SH-SY5Y (cell line): Measurements from ENCODE around the gene CRMP1.

Experiments used
- GATA2 ChIP-seq: IDR thresholded peaks from 2 replicates; pipeline ENCODE4 v1.6.1; 2011; ENCODE audit warnings: mild to moderate bottlenecking, low read depth, low read length
- GATA3 ChIP-seq: IDR thresholded peaks from 2 replicates; pipeline ENCODE4 v1.6.1; 2011; ENCODE audit warnings: low read depth, mild to moderate bottlenecking, low read length, moderate library complexity

GRCh38 chr4:5787311-5787710 lies 105.6 kb downstream of the CRMP1 start:
- TF ChIP-seq GATA2, result no peak
- TF ChIP-seq GATA3, result no peak
